NK-92 treated with Interleukin-12 subunit alpha and Interleukin-12 subunit beta, amount 100 ng/mL, for 24 hours (cell line): ENCODE measurements around the gene ZNF761.
"Not testable (repeated sequence)": the region's sequence is repeated elsewhere in the genome, so short reads cannot be mapped to it uniquely, and the experiment has no call there.

Source experiments
- DNase-seq: peaks from one replicate; lab custom pipeline; 2025; lab: John Stamatoyannopoulos, UW

Gene ZNF761

GRCh38 chr19:53431399-53432087, at the start of gene ZNF761:
Gene ZNF761, plus strand, starts transcription at chr19:53431984. Its CDS starts 15,285 bp downstream, at chr19:53447269.
- DNase-seq, result peak; percentile 50

- no peak for DNase-seq
Observed at GRCh38 chr19:53388168-53388567, 43.6 kb upstream of the ZNF761 start.

DNA sequence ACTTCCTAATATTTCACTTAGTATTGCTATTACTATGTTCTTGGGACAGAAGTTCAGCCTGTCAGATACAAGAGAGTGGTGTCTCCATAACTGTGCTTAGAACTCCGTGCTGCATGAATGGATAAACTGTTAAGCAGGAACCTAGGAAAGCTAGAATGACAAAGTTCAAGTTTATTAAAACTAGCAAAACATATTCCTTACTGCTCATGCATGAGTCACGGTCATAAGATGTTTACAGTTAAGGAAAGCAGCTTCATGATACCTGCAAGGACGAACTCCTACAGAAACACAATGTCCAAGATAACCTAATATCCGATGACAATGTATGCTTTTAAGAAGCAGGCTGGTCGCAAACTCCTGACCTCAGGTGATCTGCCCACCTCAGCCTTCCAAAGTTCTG, 42.9 kb upstream of the ZNF761 start:
- no peak for DNase-seq

GRCh38 chr19:53389571-53389970, 42.2 kb upstream of the ZNF761 start:
- no peak for DNase-seq

GRCh38 chr19:53389978-53390377, 41.8 kb upstream of the ZNF761 start:
- DNase-seq, result no peak

DNA sequence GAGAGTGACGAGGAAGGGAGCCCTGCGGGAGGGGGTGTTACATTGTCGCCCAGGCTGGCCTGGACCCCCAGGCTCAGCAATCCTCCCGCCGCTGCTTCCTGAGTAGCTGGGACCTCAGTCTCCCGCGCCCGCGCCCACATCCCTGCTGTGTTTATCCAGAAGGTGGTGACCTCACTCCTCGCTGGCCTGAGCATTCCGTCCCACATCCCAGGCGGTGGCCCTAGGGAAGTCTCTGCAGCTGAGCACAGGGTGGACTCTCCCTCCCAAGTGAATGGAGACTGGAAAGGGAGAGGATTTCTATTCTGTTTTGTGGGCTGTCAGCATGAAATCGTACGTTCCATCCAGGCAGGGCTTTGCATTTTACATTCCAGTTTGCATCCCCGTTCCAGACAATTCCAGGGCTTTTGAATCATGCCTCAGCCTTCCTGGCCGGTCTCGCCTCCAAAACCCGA, 37.2 kb upstream of the ZNF761 start:
- DNase-seq, result no peak

DNA sequence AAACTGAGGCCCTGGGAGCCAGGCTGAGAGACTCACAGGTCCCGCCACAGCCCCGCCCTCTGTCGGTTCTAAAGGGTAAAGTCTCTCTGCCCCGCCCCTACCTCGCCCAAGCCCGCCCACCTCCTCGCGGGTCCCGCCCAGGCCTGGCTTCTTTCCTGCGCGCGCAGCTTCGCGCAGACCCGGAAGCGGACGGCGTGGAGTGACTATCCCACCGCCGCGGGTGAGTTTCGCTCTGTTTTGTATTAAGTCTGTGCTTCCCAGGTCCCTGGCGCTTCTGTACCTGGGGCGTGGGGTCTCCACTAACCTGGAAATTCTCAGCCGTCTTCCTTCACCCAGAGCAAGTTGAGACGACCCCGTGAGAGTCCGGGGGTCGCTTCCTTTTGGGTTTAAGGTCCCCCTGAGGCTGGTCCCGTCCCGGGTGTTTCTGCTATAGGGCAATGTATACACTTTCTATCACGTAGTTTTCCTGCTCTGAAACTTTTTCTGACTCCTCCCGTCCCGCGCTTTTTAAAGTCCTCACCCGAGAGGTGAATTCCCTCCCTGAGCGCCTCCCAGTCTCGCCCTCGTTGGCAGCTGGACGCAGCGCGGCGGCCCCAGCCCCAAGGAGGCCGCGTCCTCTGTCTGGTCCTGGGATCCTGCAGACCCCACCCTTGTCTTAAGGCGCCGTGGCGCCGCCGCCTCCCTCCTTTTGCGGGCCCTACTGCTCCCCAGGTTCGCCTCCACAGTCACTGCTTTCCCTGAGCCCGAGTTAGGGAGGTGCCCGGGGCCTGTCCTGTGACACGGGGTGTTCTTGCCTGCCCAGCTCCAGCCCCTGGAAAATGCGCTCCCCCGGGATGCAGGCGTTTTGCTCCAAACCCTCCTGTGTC, 36.6 kb upstream of the ZNF761 start, which contains the start of gene ZNF765:
Gene ZNF765 (plus strand): TSS at position 176 of the 866 bp plus-strand sequence. CDS start 2,867 bp downstream, outside the sequence.
- peak; percentile 59 for DNase-seq

DNA sequence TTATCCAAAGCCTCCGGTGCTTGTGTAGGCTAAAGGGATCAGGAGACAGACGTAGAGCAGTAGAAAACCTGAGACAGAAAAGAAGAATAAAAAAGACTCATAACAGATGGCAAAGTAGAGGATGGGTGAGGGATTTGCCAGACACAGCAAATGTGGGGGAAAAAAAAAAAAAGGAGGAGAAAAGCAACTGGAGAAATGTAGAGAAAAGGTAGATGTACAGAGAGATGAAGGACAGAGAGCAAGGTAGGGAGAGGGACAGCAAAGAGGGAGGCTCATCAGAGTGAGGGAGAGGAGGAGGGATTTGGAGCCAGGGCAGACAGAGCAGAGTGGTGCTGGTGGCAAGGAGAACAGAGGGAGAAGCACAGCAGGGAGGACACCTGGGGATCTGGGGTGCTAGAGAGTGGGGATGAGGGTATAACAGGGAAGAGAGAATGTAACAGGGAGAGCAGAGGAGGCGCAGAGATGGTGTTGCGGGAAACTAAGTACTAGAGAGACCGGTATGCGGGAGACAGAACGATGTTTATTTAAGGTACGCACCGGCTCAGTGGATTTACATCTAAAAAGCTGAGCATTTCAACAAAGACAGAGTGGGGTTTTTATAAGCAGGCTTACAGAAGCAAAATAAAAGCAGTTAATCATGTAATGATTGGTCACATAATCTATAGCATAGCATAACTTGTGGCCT, 35.8 kb upstream of the ZNF761 start:
- DNase-seq, result not testable (repeated sequence)

- no peak for DNase-seq
Observed at GRCh38 chr19:53396525-53396868, 35.3 kb upstream of the ZNF761 start.

DNA sequence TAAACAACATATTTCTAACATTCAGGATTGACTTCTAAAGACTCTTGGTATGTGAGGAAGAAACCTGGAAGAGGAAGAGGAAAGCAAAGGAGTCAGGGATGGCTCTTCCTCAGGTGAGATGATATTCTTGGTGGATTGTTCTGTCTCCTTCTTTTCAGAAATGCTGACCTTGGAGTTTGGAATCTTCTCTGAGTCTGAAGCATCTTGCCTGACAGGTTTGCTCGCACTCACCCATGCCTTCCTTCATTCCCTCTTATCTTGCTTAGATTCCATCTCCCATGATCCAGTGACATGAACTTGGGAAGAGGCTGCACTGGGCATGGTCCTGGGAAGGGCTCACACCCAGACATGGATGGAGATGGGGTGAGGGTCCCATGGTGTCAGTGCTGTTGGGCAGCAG, 33.9 kb upstream of the ZNF761 start:
- not testable (repeated sequence) for DNase-seq

DNA sequence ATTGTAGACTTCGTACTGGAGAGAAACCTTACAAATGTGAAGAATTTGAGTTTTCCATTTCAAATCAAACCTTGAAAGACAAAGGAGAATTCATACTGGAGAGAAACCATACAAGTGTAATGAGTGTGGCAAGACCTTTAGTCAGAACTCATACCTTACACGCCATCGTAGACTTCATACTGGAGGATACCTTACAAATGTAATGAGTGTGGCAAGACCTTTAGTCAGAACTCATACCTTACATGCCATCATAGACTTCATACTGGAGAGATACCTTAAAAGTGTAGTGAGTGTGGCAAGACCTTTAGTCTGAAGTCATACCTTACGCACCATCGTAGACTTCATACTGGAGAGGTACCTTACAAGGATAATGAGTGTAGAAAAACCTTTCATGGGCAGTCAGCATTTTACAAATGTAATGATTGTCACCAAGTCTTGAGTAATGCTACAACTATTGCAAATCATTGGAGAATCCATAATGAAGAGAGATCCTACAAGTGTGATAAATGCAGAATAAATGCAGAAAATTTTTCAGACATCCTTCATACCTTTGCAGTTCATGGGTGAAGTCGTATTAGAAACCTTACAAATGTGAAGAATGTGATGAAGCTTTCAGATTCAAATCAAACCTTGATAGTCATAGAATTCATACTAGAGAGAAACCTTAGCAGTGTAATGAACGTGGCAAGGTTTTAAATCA, 22.1 kb upstream of the ZNF761 start:
- no peak for DNase-seq

GRCh38 chr19:53420520-53421315, 11.1 kb upstream of the ZNF761 start:
- not testable (repeated sequence) for DNase-seq

DNA sequence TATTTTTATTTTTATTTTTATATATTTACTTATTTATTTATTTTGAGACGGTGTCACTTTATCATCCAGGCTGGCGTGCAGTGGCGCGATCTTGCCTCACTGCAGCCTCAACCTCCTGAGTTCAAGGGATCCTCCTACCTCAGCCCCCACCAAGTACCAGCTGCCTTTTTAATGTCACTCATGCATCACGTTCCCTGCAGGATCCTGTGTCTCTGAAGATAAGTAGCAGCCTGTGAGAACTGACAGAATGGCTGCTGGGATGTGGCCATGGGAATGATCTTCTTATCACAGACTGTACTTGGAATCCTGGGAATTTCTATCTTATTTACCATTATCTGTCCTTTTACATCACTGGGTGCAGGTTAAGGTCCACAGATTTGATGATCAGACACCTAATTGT, 9.2 kb upstream of the ZNF761 start:
- DNase-seq, result no peak

DNA sequence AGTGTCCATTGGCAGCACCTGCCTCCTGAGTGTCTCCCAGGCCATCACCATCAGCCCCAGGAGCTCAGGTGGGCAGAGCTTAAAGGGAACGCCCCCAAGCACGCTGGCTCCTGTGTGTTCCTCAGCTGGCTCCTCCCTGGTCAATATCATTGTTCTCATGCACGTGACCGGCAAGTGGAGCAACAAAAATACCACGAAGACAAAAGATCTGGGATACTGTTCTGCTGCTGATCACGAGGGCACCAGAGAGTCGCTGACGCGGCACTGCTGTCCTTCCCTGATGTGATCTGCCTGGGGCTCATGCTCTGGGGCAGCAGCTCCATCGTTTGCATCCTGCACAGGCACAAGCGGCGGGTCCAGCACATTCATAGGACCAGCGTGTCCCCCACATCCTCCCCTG, 8.7 kb upstream of the ZNF761 start:
- DNase-seq, result not testable (repeated sequence)

DNA sequence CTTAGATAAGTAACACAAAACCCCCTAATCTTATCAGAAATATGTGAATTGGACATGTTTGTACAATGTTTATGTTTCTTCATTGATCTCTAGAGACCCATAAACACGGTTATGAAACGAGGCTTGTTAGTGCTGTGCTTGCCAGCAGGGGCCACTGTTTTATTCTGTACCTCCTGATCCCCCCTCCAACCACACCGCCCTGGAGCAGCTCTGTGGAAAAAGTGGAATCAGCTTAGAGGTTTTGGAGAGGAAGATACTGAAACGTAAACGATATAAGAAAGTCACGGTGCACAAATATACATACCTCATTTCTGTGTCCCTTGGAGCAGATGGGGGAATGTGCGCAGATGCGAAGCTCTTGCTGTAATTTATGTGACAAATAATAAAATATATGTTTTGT, 8.1 kb upstream of the ZNF761 start:
- DNase-seq, result not testable (repeated sequence)

GRCh38 chr19:53424968-53425597, 6.7 kb upstream of the ZNF761 start:
- no peak for DNase-seq

GRCh38 chr19:53432088-53432661, 391 bp downstream of the ZNF761 start:
- no peak for DNase-seq

DNA sequence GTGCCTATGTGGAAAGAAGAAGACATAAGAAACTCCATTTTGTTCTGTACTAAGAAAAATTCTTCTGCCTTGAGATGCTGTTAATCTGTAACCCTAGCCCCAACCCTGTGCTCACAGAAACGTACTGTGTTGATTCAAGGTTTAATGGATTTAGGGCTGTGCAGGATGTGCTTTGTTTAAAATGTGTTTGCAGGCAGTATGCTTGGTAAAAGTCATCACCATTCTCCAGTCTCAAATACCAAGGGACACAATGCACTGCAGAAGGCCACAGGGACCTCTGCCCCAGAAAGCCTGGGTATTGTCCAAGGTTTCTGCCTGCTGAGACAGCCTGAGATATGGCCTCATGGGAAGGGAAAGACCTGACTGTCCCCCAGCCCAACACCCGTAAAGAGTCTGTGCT, 12.0 kb downstream of the ZNF761 start:
- DNase-seq, result not testable (repeated sequence)

GRCh38 chr19:53447196-53447595, 15.4 kb downstream of the ZNF761 start:
- DNase-seq, result not testable (repeated sequence)

GRCh38 chr19:53455828-53456227, 24.0 kb downstream of the ZNF761 start:
- no peak for DNase-seq
